GM12878 (cell line): ENCODE measurements around the gene FTO. TPM values are rescaled to one million over a fixed set of nuclear protein-coding genes. Genes with fewer than 3 reads are reported as not detected.

ENCODE experiments used
- ATAC-seq: fragments of 200-7000 bp; cut with Tn5 transposase; 3 replicates; pipeline ENCODE4 v1.9.1; 2020; ENCODE audit warnings: mild to moderate bottlenecking, moderate library complexity
- BruUV-seq: library from RNA; stranded (reverse); fragments of 400-500 nt; replicated peaks from 2 replicates; lab custom pipeline; 2021; lab: Mats Ljungman, UMichigan
- CTCF ChIA-PET: fragments of 300-600 bp; sonication (Branson Sonifier 250); formaldehyde crosslinking; extraction: SDS; loops from one replicate; lab custom pipeline; 2021; ENCODE audit warnings: inconsistent platforms; lab: Yijun Ruan, JAX
- POLR2A ChIA-PET: fragments of 350-600 bp; formaldehyde crosslinking; extraction: SDS; loops from one replicate; lab custom pipeline; 2021; ENCODE audit warnings: inconsistent platforms; lab: Charles Lee
- RAD21 ChIA-PET: fragments of 300-600 bp; sonication (Branson Sonifier 250); formaldehyde crosslinking; loops from one replicate; lab custom pipeline; 2023; ENCODE audit warnings: antibody characterized with exemption; ENCODE audit not compliant: unreplicated experiment; lab: Charles Lee
- SMC1A ChIA-PET: fragments of 300-600 bp; sonication (Branson Sonifier 250); formaldehyde crosslinking; loops from one replicate; lab custom pipeline; 2023; ENCODE audit not compliant: unreplicated experiment, uncharacterized antibody; lab: Charles Lee
- DNase-seq: peaks from one replicate; pipeline ENCODE4 v3.0.0-alpha.2; 2011; ENCODE audit warnings: low read depth, low spot score
- FAIRE-seq: peaks from 3 replicates; lab custom pipeline; 2011; peaks lifted over from hg19 to GRCh38; lab: Jason Lieb, UNC
- H2AFZ ChIP-seq: 2 replicates; pipeline ENCODE4 v1.6.0; 2011; ENCODE audit warnings: low read depth, low read length, control low read depth; ENCODE audit not compliant: control insufficient read depth
- H3K27ac ChIP-seq: 2 replicates; pipeline ENCODE4 v1.5.1; 2011; ENCODE audit warnings: control low read depth; ENCODE audit not compliant: control insufficient read depth, insufficient read depth
- H3K27me3 ChIP-seq, 2 experiments: replicated peaks in 1 of 2; 2 replicates each; pipeline versions ENCODE4 v1.6.0 to v1.6.1; 2011; ENCODE audit warnings: low read length in 1 of 2; ENCODE audit not compliant: control insufficient read depth in 2 of 2, insufficient read depth in 2 of 2
- H3K36me3 ChIP-seq, 2 experiments: 2 replicates each; pipeline ENCODE4 v1.5.1; 2011; ENCODE audit warnings: low read length in 1 of 2; ENCODE audit not compliant: control insufficient read depth in 2 of 2, insufficient read depth in 2 of 2
- H3K4me1 ChIP-seq: 2 replicates; pipeline ENCODE4 v1.6.1; 2011; ENCODE audit warnings: mild to moderate bottlenecking, low read length, moderate library complexity, mixed read lengths; ENCODE audit not compliant: control insufficient read depth, insufficient read depth
- H3K4me2 ChIP-seq: 2 replicates; pipeline ENCODE4 v1.6.0; 2011; ENCODE audit warnings: control low read depth; ENCODE audit not compliant: control insufficient read depth, insufficient read depth
- H3K4me3 ChIP-seq: fragments of 200-600 bp; sonication (generic); 2 replicates; pipeline ENCODE4 v1.5.1; 2016
- H3K79me2 ChIP-seq: 2 replicates; pipeline ENCODE4 v1.6.0; 2011; ENCODE audit warnings: low read length; ENCODE audit not compliant: control insufficient read depth, insufficient read depth
- H3K9ac ChIP-seq: 2 replicates; pipeline ENCODE4 v1.8.0; 2011; ENCODE audit warnings: low read length, control low read depth, mixed read lengths; ENCODE audit not compliant: control insufficient read depth, insufficient read depth
- H3K9me3 ChIP-seq: replicated peaks from 3 replicates; pipeline ENCODE4 v1.5.1; 2011; ENCODE audit warnings: mild to moderate bottlenecking, low read length; ENCODE audit not compliant: control insufficient read depth, insufficient read depth
- H4K20me1 ChIP-seq: 2 replicates; pipeline ENCODE4 v1.6.0; 2011; ENCODE audit not compliant: control insufficient read depth, insufficient read depth
- BMI1 ChIP-seq: fragments of 450-650 bp; IDR thresholded peaks from 2 replicates; pipeline ENCODE4 v1.6.1; 2016; ENCODE audit warnings: mild to moderate bottlenecking, moderate library complexity, borderline replicate concordance
- KDM1A ChIP-seq: fragments of 200-600 bp; sonication (generic); IDR thresholded peaks from 2 replicates; pipeline ENCODE4 v1.6.1; 2016; ENCODE audit warnings: borderline replicate concordance
- KLF5 ChIP-seq: fragments of 450-650 bp; IDR thresholded peaks from 2 replicates; pipeline ENCODE4 v1.6.1; 2014; ENCODE audit warnings: mild to moderate bottlenecking; ENCODE audit not compliant: partially characterized antibody
- MYB ChIP-seq: fragments of 150-350 bp; IDR thresholded peaks from 2 replicates; pipeline ENCODE4 v1.6.1; 2014; ENCODE audit warnings: mild to moderate bottlenecking, low read depth, low read length, borderline replicate concordance
- MYC ChIP-seq: IDR thresholded peaks from 2 replicates; pipeline ENCODE4 v1.6.1; 2011; ENCODE audit warnings: mild to moderate bottlenecking, low read length, moderate library complexity, inconsistent platforms; ENCODE audit not compliant: insufficient read depth, insufficient replicate concordance, insufficient read length, severe bottlenecking
- NFXL1 ChIP-seq: fragments of 450-650 bp; IDR thresholded peaks from 2 replicates; pipeline ENCODE4 v1.6.1; 2017; ENCODE audit warnings: antibody characterized with exemption, mild to moderate bottlenecking, borderline replicate concordance
- NR2C2 ChIP-seq: IDR thresholded peaks from 2 replicates; pipeline ENCODE4 v1.6.1; 2011; ENCODE audit warnings: borderline replicate concordance, low read depth; ENCODE audit not compliant: control insufficient read depth, insufficient read length
- PAX5 ChIP-seq: IDR thresholded peaks from 2 replicates; pipeline ENCODE4 v1.6.1; 2011; ENCODE audit warnings: low read depth, low read length, borderline replicate concordance
- SIN3A ChIP-seq: IDR thresholded peaks from 2 replicates; pipeline ENCODE4 v1.6.1; 2012; ENCODE audit warnings: low read depth, low read length, improper control_type of control experiment
- SREBF1 ChIP-seq: IDR thresholded peaks from 2 replicates; pipeline ENCODE4 v1.6.1; 2012; ENCODE audit warnings: mild to moderate bottlenecking, low read length
- SUPT20H ChIP-seq: IDR thresholded peaks from 2 replicates; pipeline ENCODE4 v1.6.1; 2011; ENCODE audit warnings: low read depth, mild to moderate bottlenecking, low read length, moderate library complexity, borderline replicate concordance; ENCODE audit not compliant: control insufficient read depth
- TAF1 ChIP-seq: IDR thresholded peaks from 2 replicates; pipeline ENCODE4 v1.6.1; 2011; ENCODE audit warnings: mild to moderate bottlenecking, low read depth, low read length, borderline replicate concordance
- ZBED1 ChIP-seq: IDR thresholded peaks from 2 replicates; pipeline ENCODE4 v1.6.1; 2016; ENCODE audit warnings: borderline replicate concordance
- ZNF217 ChIP-seq: fragments of 450-650 bp; IDR thresholded peaks from 2 replicates; pipeline ENCODE4 v1.6.1; 2017; ENCODE audit warnings: antibody characterized with exemption, mild to moderate bottlenecking
- WGBS: methylation state at CpG from one replicate; pipeline ENCODE4 v1.1.6; 2016; ENCODE audit warnings: low lambda C conversion rate; ENCODE audit not compliant: insufficient replicate concordance, insufficient coverage; ENCODE audit errors: missing lambda C conversion rate; 5-methylcytosine and 5-hydroxymethylcytosine counted together
- in situ Hi-C: fragments of 300-500 bp; cut with MboI; formaldehyde crosslinking; loops from 9 replicates; pipeline ENCODE4 v1.14.3; 2018; ENCODE audit warnings: mixed read lengths
- intact Hi-C: fragments of 100-400 bp; cut with micrococcal nuclease; formaldehyde crosslinking; loops from one replicate; pipeline ENCODE4 v1.14.2; 2022; ENCODE audit not compliant: unreplicated experiment
- polyA plus RNA-seq, 11 experiments: library from polyadenylated mRNA; depleted of rRNA in 4 of 11; unstranded in 6 of 11; stranded (reverse) in 5 of 11; fragments of >200 nt; fragmentation: Nextera tagmentation in 4 of 11; fragmentation: Illumina TruSeq in 1 of 11; extraction: Ambion mirVana in 4 of 11; extraction: Trizol in 1 of 11; gene quantifications; 1 replicate in 1 of 11; 2 replicates in 10 of 11; pipeline versions ENCODE4 v1.2.1 to v1.2.3, GENCODE V29; 2011 to 2016; ENCODE audit warnings: inconsistent platforms in 2 of 11, missing spikeins in 2 of 11, low read depth in 1 of 11
- total RNA-seq, 4 experiments: library from RNA; depleted of rRNA in 3 of 4; stranded (reverse); fragments of >200 nt in 3 of 4; fragmentation: Illumina TruSeq in 1 of 4; extraction: Trizol in 1 of 4; gene quantifications; 2 replicates each; pipeline versions ENCODE4 v1.2.1 to v1.2.3, GENCODE V29; 2013 to 2021
- TF ChIP-seq, protein P1 (sequence below): IDR thresholded peaks from 2 replicates; pipeline ENCODE4 v1.6.1; 2011; ENCODE audit warnings: low read depth, mild to moderate bottlenecking, low read length, moderate library complexity, borderline replicate concordance; ENCODE audit errors: extremely low read depth
- TF ChIP-seq, protein P2 (sequence below): fragments of 150-350 bp; IDR thresholded peaks from 2 replicates; pipeline ENCODE4 v1.6.1; 2014; ENCODE audit warnings: mild to moderate bottlenecking, low read depth, low read length
- TF ChIP-seq, protein P3 (sequence below): IDR thresholded peaks from 2 replicates; pipeline ENCODE4 v1.6.1; 2011; ENCODE audit warnings: borderline replicate concordance, low read depth, mild to moderate bottlenecking, moderate library complexity, mixed read lengths, low read length; ENCODE audit not compliant: insufficient read depth; ENCODE audit errors: extremely low read length

Gene FTO
- total and polyA plus RNA-seq, 10 of the 15 experiments (the other 5 are each of a cell fraction or from before 2014, with no cell fraction given) = 20.1 to 55.0 (median 47.0) TPM

DNA sequence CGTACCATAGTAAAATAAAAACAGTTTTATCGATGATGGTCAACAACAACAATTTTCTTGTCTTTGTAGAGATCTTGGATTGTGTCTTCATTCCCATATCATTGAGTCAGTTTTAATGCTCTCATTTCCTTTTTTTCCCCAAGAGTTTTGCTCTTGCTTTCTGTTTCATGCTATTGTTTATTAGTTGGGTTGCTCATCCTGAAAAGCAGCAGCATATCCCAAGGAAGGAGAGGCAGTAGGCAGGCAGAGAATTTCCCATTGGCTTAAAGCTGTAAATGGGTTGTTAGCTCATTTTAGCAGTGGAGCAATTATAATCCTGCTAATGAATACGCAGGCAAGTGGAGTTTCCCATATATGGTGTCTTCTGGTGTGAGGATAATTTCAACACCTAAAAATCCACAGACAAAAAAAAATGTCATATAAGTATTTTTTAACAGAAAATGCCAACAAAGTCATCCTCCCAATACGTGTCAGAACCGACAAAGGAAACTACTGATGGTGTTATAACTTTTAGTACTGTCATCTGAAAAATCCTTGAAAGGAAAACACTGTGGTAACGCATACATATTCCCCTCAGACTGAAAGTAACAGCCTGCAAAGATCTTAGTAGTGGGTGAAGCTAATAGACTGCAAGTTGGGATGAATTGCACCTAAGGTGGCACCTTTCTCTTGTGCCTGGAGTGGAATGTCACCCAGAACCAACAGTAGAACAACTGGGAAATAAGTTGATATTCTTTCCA lies 218.3 kb downstream of the FTO start (continued):
- TF ChIP-seq NR2C2 = no peak

DNA sequence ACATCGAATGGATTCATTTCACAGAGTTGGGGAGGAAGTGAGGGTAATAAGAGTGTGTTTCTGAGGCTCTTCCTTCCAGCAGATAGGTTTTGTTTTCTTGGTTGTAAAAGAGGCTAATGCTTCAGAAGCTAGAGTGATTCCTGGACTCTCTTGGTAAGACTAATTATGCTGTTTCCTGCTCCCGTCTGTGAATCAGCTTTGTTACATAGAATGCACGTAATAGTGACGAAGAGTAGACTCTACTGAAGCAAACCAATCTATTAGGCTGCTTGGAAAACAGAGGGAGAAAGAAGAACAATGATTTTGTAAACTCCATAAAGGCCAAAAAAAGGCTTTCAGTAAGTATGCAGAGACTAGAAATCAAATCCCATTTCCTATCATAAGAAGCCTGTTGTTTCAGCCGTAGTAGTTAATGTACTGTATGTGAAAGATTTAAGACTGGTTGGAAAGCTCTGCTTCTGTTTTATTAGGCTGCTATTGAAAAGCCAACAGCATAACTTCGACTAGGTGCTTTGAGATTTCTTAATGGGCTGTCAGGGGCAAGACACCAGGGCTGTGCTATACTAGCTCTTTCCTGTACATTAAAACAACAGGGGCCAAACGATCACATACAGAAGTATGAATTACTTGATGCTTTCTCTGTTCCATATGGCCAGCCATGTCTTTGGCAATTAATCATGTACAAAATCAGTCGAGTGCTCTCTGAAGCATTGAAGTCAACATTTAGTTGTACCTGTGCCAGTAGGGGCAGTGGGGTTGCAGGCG lies 219.0 kb downstream of the FTO start:
- DNase-seq = no peak
- H3K79me2 ChIP-seq = no peaks in the 10 kb centered on the region
- CTCF ChIA-PET = interaction anchor here (0.6 to 1.7 kb wide), 2 partner anchors 31 to 179 kb away, joined by 3 to 4 read pairs; no protein-coding TSS in a partner anchor
- no peaks in the 10 kb centered on the region for H3K36me3 ChIP-seq
- H3K9ac ChIP-seq = no peak overlapping the region
- H3K27ac ChIP-seq = no peak overlapping the region
- H3K9me3 ChIP-seq = no peaks in the 10 kb centered on the region
- intact Hi-C loops = no loop called here
- TF ChIP-seq ZNF217 = no peak
- TF ChIP-seq, protein P1, sequence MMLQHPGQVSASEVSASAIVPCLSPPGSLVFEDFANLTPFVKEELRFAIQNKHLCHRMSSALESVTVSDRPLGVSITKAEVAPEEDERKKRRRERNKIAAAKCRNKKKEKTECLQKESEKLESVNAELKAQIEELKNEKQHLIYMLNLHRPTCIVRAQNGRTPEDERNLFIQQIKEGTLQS = no peak
- TF ChIP-seq KDM1A = no peak
- TF ChIP-seq BMI1 = no peak
- TF ChIP-seq, protein P2, sequence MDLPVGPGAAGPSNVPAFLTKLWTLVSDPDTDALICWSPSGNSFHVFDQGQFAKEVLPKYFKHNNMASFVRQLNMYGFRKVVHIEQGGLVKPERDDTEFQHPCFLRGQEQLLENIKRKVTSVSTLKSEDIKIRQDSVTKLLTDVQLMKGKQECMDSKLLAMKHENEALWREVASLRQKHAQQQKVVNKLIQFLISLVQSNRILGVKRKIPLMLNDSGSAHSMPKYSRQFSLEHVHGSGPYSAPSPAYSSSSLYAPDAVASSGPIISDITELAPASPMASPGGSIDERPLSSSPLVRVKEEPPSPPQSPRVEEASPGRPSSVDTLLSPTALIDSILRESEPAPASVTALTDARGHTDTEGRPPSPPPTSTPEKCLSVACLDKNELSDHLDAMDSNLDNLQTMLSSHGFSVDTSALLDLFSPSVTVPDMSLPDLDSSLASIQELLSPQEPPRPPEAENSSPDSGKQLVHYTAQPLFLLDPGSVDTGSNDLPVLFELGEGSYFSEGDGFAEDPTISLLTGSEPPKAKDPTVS = no peak
- no peak for TF ChIP-seq PAX5
- no peak for TF ChIP-seq ZBED1
- TF ChIP-seq, protein P3, sequence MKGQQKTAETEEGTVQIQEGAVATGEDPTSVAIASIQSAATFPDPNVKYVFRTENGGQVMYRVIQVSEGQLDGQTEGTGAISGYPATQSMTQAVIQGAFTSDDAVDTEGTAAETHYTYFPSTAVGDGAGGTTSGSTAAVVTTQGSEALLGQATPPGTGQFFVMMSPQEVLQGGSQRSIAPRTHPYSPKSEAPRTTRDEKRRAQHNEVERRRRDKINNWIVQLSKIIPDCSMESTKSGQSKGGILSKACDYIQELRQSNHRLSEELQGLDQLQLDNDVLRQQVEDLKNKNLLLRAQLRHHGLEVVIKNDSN = no peak
- TF ChIP-seq SIN3A = no peak
- no peak for TF ChIP-seq MYB
- TF ChIP-seq SUPT20H = no peak
- no peak for TF ChIP-seq KLF5
- no peak for TF ChIP-seq TAF1
- no peak for TF ChIP-seq NFXL1
- TF ChIP-seq SREBF1 = no peak
- no peak for TF ChIP-seq MYC
- in situ Hi-C loops = no loop called here
- no peaks in the 10 kb centered on the region for H3K27me3 ChIP-seq
- SMC1A ChIA-PET = no interaction called here
- no peak overlapping the region for H2AFZ ChIP-seq
- POLR2A ChIA-PET = interaction anchor here (0.7 kb wide), 1 partner anchor 889 kb away, joined by 3 read pairs; no protein-coding TSS in a partner anchor
- no peaks in the 10 kb centered on the region for H4K20me1 ChIP-seq
- no peak for ATAC-seq
- RAD21 ChIA-PET = no interaction called here
- WGBS = 87% methylated on average over 9 of the region's 9 CpGs
- H3K4me2 ChIP-seq = no peak overlapping the region
- H3K4me1 ChIP-seq = no peaks in the 10 kb centered on the region
- no TSS peak for BruUV-seq
- FAIRE-seq = no peak
- no peak overlapping the region for H3K4me3 ChIP-seq
